ENCODE data around the gene GJC1.
"Not testable (repeated sequence)": the region's sequence is repeated elsewhere in the genome, so short reads cannot be mapped to it uniquely, and the experiment has no call there.

GJC1 gene

GRCh38 chr17:44759086-44759915, 70.8 kb downstream of the GJC1 start:
- DNase-seq, result no peak

DNA sequence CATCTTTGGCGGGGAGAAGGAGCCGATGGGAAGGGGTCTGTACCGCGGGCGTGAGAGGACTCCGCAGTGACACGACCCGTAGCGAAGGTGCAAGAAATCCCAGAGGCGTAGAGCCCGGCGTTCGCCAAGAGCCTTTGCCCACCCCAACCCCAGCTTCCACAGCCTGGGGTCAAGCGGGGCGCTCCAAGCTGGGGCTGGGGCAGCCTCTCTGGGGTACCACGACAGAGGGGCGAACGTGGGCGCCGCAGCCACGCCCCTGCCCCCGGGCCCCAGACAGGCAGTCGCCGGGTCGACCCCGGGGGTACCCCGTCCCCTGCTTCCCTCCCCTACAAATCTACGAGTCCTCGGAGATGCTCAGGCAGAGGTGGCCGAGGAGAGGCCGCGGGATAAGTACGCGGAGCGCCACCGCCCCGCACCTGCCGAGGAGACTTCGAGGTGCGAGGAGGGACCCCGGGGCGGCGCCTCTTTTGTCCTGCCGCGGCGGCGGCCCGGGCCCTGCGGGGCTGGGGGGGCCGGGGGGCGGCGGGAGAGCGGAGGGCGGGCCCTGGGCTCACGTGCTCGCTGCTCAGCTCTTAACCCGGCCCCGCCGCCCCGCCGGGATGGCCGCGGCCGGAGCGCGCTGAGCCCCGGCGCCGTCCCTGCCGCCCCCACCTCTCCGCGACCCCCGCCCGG, 71.5 kb downstream of the GJC1 start, which contains the start of gene ADAM11:
Gene ADAM11 (plus strand): TSS at position 575 of the 672 bp plus-strand sequence. CDS start 212 bp downstream, outside the sequence.
- no peak for DNase-seq

DNA sequence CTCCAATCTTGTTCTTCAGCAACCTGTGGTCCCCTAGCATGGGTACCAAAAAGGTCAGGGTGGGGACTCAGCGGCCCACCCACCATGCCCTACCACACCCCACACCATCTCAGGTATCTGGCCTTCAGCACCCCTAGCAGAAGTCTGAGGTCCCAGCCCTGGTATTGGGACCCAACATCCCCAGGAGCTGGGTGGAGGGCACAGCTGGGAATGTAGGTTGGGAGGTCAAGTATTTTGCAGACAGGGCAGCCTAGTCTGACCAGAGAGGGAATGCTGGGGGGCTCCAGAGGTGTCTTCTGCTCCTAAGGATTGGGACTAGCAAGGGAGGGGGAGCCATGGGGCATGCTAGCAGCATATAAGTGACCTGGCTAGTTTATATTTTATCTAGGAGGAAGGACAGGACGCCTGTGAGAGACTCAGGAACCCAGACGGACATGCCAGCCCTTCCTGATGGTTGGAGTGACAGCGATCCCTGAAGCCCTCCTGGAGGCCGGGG, 72.1 kb downstream of the GJC1 start:
- DNase-seq, result no peak

DNA sequence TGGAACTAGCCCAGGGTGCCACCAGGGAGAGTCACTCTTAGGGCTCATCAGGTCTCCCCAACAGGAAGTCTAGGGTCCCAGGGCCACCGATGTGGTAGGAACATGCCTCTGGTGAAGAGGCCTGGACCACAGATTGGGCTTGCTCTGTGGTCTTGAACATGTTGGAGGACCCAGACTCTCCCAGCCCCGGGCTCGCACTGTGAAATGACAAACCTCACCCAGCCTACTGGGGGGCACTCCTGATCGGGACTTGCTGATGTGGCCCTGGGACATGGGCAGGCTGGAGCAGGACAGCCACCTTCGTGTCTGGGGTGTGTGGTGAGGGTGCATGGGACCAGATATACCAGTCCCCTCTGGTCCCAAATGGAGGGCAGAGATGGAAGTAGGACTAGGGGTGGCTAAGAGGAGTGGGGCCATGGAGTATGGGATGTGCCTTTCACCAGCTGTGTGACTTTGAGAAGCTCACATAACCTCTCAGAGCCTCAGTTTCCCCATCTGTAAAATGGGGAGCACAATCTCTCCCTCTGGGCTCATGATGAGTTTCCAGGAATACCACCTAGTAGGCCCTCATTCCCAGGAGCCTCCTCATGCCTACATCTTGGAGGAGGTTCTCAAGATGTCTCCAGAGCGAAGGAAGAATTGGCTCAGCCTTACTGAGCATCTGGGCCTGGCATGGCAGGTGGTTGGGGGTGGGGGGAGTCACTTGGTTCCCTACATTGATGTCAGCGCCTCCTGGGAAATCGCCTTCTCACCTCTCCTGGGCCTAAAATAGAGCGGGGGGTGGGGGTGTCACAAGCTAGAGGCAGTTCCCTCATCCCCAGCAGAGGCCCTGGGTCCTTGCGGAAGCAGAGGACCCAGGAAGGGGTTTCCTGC, 72.8 kb downstream of the GJC1 start:
- no peak for DNase-seq

GRCh38 chr17:44755180-44755579, 74.9 kb downstream of the GJC1 start:
- DNase-seq, result not testable (repeated sequence)

DNA sequence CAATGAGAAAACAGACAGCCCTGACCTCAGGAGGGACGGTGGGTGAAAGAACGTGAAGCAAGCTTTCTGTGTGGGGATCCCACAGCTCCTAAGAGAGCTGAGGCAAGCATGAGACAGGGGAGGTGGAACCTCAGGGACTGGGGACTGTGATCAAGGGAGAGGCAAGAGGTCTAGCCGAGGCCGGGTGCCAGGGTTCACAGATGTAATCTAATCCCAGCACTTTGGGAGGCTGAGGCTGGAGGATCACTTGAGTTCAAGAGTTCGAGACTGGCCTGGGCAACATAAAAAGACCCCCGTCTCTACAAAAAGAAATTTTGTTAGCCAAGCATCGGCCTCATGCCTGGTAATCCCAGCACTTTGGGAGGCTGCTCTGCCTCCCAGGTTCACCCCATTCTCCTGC, 75.8 kb downstream of the GJC1 start:
- DNase-seq, result no peak

GRCh38 chr17:44752953-44753861, 76.9 kb downstream of the GJC1 start:
- DNase-seq, result no peak

DNA sequence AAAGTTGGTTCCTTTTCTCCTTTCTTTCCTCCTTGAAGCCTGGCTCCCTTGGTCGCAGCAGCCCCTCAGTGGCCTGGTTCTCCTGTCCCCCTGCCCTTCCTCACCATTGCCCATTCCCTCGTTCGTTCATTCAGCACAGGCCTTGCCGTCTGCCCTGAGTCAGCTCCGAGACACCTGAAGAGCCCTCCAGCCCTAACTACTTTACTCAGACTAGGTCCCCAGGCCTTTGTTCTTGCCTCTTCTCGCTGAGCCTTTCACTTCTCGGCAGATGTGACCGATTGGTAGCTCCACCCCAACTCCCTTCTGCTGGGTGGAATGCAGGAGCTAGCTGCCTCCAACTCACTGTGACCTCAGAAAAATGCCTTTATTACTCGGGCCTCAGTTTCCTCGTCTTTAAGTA, 78.3 kb downstream of the GJC1 start:
- no peak for DNase-seq

GRCh38 chr17:44751331-44751730, 78.8 kb downstream of the GJC1 start:
- no peak for DNase-seq

DNA sequence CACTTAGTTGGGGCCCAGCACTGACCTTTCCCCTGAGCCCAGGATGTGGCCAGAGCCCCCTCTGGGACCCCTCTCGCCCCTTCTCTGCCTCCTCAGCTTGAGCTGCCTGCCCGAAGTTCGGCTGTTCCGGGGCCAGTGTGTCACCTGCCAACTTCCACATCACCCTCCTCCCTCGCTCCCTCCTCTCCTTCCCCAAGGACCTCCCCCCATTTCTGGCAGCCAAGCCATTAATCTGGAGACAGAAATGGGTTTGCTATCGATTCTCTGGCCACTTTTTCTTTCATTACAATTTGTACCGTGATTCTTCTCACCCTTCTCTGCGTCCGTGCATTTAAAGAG, 80.1 kb downstream of the GJC1 start:
- no peak for DNase-seq

DNA sequence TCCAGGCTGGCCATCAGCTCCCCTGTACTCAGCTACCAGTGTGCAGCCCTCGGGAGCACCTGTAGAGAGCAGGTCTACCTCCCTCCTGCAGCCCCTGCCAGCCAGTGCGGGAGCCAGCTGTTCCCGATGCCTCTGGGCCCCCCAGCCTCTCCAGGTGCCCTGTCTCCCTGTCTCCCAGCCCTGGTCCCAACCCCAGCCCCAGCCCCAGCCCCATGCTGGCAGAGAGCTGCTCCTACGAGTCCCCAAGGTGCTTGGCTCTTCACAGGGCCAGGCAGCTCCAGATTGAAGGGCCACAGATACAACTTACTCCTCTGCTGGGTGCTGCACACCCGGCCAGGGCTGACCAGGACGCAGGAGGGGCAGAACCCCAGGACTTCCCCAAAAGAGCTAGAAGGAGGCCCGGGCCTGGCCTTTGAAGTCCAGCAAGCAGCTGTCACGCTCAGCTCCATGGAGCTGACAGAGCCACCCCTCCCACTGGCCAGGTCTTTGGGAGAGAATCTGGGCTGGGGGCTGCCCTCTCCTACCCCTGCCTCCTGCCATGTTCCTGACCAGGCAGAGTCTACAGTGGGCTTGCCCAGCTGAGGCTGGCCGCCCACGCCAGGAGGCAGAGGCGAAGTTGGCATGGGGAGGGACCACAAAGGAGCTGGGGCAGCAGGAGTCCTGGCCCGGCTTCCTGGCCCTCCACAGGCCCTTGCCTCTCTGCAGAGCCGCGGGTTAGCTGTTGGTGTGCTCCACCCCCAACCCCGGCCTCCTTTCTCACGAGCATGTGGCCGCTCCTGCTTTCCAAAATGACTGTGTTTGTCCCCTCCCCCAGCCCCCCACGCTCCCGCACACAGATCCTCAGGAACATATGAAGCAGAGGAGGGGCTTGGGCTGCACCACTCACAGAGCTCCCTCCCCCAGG, 80.8 kb downstream of the GJC1 start:
- DNase-seq, result no peak
